Erythroblast (primary cell): Measurements from ENCODE around the gene COA1.

Source experiments
- GATA1 ChIP-seq: IDR thresholded peaks from 2 replicates; pipeline ENCODE4 v1.6.1; 2011; ENCODE audit warnings: low read depth, mild to moderate bottlenecking, control low read depth, low read length, moderate library complexity
- POLR2A ChIP-seq: IDR thresholded peaks from 2 replicates; pipeline ENCODE4 v1.6.1; 2011; ENCODE audit warnings: mild to moderate bottlenecking, low read length

GRCh38 chr7:43625980-43626379 is 103.3 kb downstream of the COA1 start:
- TF ChIP-seq POLR2A: no peak
- TF ChIP-seq GATA1: no peak
